HG03108 (cell line): ENCODE results near the gene FAM50A.

Experiments used
- ATAC-seq: cut with Tn5 transposase; IDR thresholded peaks from one replicate; pipeline ENCODE4 v1.9.1; 2021; ENCODE audit warnings: moderate library complexity; ENCODE audit not compliant: unreplicated experiment

The FAM50A gene

GRCh38 chrX:154412468-154412867, 31.5 kb upstream of the FAM50A start:
- no peak for ATAC-seq

GRCh38 chrX:154413142-154413541, 30.8 kb upstream of the FAM50A start:
- ATAC-seq = no peak

GRCh38 chrX:154417157-154417556, 26.8 kb upstream of the FAM50A start:
- no peak for ATAC-seq

GRCh38 chrX:154419189-154419588, 24.8 kb upstream of the FAM50A start:
- ATAC-seq = no peak

GRCh38 chrX:154419688-154420401, 24.1 kb upstream of the FAM50A start:
- no peak for ATAC-seq

- ATAC-seq = no peak
Measured at GRCh38 chrX:154420402-154420756, 23.6 kb upstream of the FAM50A start.

- ATAC-seq = no peak
Measured at GRCh38 chrX:154426916-154427770, 16.8 kb upstream of the FAM50A start.

- peak; percentile 97 for ATAC-seq
Measured at GRCh38 chrX:154428176-154429171, 15.5 kb upstream of the FAM50A start, which contains the start of gene ATP6AP1. Gene ATP6AP1 (plus strand): TSS chrX:154428677. CDS start chrX:154428693, 16 bp downstream.

- ATAC-seq = no peak
Measured at GRCh38 chrX:154429711-154430110, 14.2 kb upstream of the FAM50A start.

GRCh38 chrX:154430479-154430878, 13.5 kb upstream of the FAM50A start:
- no peak for ATAC-seq

GRCh38 chrX:154430916-154431315, 13.0 kb upstream of the FAM50A start:
- ATAC-seq = no peak

GRCh38 chrX:154431341-154431740, 12.6 kb upstream of the FAM50A start:
- no peak for ATAC-seq

- no peak for ATAC-seq
Measured at GRCh38 chrX:154432210-154432609, 11.7 kb upstream of the FAM50A start.

- ATAC-seq = no peak
Measured at GRCh38 chrX:154433605-154434004, 10.3 kb upstream of the FAM50A start.

GRCh38 chrX:154434394-154435168, 9.4 kb upstream of the FAM50A start:
- ATAC-seq = no peak

GRCh38 chrX:154435171-154435733, 8.7 kb upstream of the FAM50A start:
- ATAC-seq = no peak

GRCh38 chrX:154436374-154436982, 7.5 kb upstream of the FAM50A start:
- ATAC-seq = no peak

GRCh38 chrX:154436983-154437752, 6.8 kb upstream of the FAM50A start, which contains the start of gene GDI1:
Gene GDI1 (plus strand): TSS chrX:154437154. CDS start chrX:154437255, 101 bp downstream.
- no peak for ATAC-seq
